ENCODE measurements around the gene RHBDL2. TPM values are rescaled to one million over a fixed set of nuclear protein-coding genes. Genes with fewer than 3 reads are reported as not detected.

The RHBDL2 gene
- total RNA-seq, 2 experiments from 2014 or later = not detected

- Histone ChIP-seq H3K27me3 (ENCODE audit: control insufficient read depth in 1 of 2, insufficient read depth in 2 of 2, low read length in 2 of 2) (no peaks in the 10 kb centered on the region), H3K9me3 (ENCODE audit: control insufficient read depth in 1 of 2, insufficient read depth in 1 of 2, low read length in 2 of 2) (no peaks in the 10 kb centered on the region), H3K4me1 (ENCODE audit: insufficient read depth, low read length) (no peaks in the 10 kb centered on the region), H3K27ac (ENCODE audit: low read depth in 1 of 2, low read length in 2 of 2) (no peak overlapping the region), H3K4me3 (ENCODE audit: low read length) (no peak overlapping the region), H3K36me3 (ENCODE audit: insufficient read depth, low read length) (no peaks in the 10 kb centered on the region)
- no peak overlapping the region for H3K27ac Mint-ChIP-seq
- ChIA-PET POLR2A (no interaction called here), CTCF (interaction anchor here (1.1 kb wide), 1 partner anchor 10 kb away, joined by 3 read pairs; the partner anchor contains the start of gene GJA9)
- no peak overlapping the region for H3K4me3 Mint-ChIP-seq
- ATAC-seq (ENCODE audit: poor library complexity) = peak; percentile 62
- no peaks in the 10 kb centered on the region for H3K4me1 Mint-ChIP-seq (ENCODE audit: low read depth)
- no peaks in the 10 kb centered on the region for H3K9me3 Mint-ChIP-seq
- no peak for TF ChIP-seq CTCF (IDR thresholded peaks at IDR 0.05)
- intact Hi-C loops (cut with DNase I, micrococcal nuclease) = loop anchor here in 1 of 2 experiments (10.0 kb wide), 1 partner anchor 203 kb away; no protein-coding TSS in a partner anchor
- DNase-seq = peak in 2 of 14 experiments; percentile 28 to 48
- H3K36me3 Mint-ChIP-seq (ENCODE audit: low read depth) = no peaks in the 10 kb centered on the region
- H3K27me3 Mint-ChIP-seq = no peaks in the 10 kb centered on the region
Measured at GRCh38 chr1:38891753-38892152, 49.9 kb downstream of the RHBDL2 start.

GRCh38 chr1:38889589-38889988 is 52.0 kb downstream of the RHBDL2 start:
- CTCF ChIA-PET = no interaction called here
- Histone ChIP-seq H3K9me3 (ENCODE audit: control insufficient read depth in 1 of 2, insufficient read depth in 1 of 2, low read length in 2 of 2) (no peaks in the 10 kb centered on the region), H3K27ac (ENCODE audit: low read depth in 1 of 2, low read length in 2 of 2) (no peak overlapping the region), H3K27me3 (ENCODE audit: control insufficient read depth in 1 of 2, insufficient read depth in 2 of 2, low read length in 2 of 2) (no peaks in the 10 kb centered on the region), H3K4me1 (ENCODE audit: insufficient read depth, low read length) (no peaks in the 10 kb centered on the region), H3K4me3 (ENCODE audit: low read length) (no peak overlapping the region), H3K36me3 (ENCODE audit: insufficient read depth, low read length) (no peaks in the 10 kb centered on the region)
- Mint-ChIP-seq H3K4me3 (no peak overlapping the region), H3K36me3 (ENCODE audit: low read depth) (no peaks in the 10 kb centered on the region), H3K9me3 (no peaks in the 10 kb centered on the region), H3K4me1 (ENCODE audit: low read depth) (no peaks in the 10 kb centered on the region), H3K27me3 (no peaks in the 10 kb centered on the region), H3K27ac (no peak overlapping the region)
- TF ChIP-seq CTCF (IDR thresholded peaks at IDR 0.05) = no peak
- POLR2A ChIA-PET = no interaction called here
- ATAC-seq (ENCODE audit: poor library complexity) (no peak), DNase-seq (no peak)
- intact Hi-C loops (cut with DNase I, micrococcal nuclease) = no loop called here

- intact Hi-C loops (cut with DNase I, micrococcal nuclease) = no loop called here
- no peak overlapping the region for H3K27ac ChIP-seq (ENCODE audit: low read depth in 1 of 2, low read length in 2 of 2)
- DNase-seq (no peak), ATAC-seq (ENCODE audit: poor library complexity) (no peak)
- no peaks in the 10 kb centered on the region for H3K27me3 ChIP-seq (ENCODE audit: control insufficient read depth in 1 of 2, insufficient read depth in 2 of 2, low read length in 2 of 2)
- Mint-ChIP-seq H3K27ac (no peak overlapping the region), H3K4me3 (no peak overlapping the region), H3K9me3 (no peaks in the 10 kb centered on the region), H3K27me3 (no peaks in the 10 kb centered on the region), H3K36me3 (ENCODE audit: low read depth) (no peaks in the 10 kb centered on the region), H3K4me1 (ENCODE audit: low read depth) (no peaks in the 10 kb centered on the region)
- H3K4me3 ChIP-seq (ENCODE audit: low read length) = no peak overlapping the region
- no peaks in the 10 kb centered on the region for H3K36me3 ChIP-seq (ENCODE audit: insufficient read depth, low read length)
- ChIA-PET CTCF (no interaction called here), POLR2A (no interaction called here)
- H3K4me1 ChIP-seq (ENCODE audit: insufficient read depth, low read length) = no peaks in the 10 kb centered on the region
- no peak for TF ChIP-seq CTCF (IDR thresholded peaks at IDR 0.05)
- no peaks in the 10 kb centered on the region for H3K9me3 ChIP-seq (ENCODE audit: control insufficient read depth in 1 of 2, insufficient read depth in 1 of 2, low read length in 2 of 2)
Measured at GRCh38 chr1:38888423-38889333, 53.0 kb downstream of the RHBDL2 start.

All from CD4-positive, alpha-beta T cell (primary cell).